ENCODE results near the gene GMDS. TPM values are rescaled to one million over a fixed set of nuclear protein-coding genes. Genes with fewer than 3 reads are reported as not detected.

The GMDS gene
- total RNA-seq, 1 donor from 2014 or later: 18.1 TPM

DNA sequence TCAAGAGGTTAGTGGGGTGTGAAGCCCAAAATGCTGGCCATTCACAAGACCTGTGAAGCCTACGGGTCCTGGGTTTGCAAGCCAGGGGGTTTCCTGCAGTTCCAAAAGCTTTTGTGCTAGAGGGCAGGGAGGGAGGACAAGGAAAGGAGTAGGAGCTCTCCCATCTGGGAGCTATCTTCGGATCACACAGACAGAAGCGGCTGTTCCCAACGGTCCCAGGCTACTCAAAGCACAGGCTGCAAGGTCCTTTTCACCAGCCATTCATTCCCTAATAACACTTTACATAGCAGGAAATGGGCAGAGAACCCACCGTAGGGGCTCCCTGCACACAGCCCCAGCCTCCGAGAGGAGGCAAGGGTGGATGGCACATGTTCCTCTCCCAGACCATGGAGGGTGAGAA lies 338.8 kb downstream of the GMDS start:
- no peak for DNase-seq (ENCODE audit: low read depth, low spot score)

GRCh38 chr6:1906014-1906413 lies 339.4 kb downstream of the GMDS start:
- DNase-seq (ENCODE audit: low read depth, low spot score): no peak

DNA sequence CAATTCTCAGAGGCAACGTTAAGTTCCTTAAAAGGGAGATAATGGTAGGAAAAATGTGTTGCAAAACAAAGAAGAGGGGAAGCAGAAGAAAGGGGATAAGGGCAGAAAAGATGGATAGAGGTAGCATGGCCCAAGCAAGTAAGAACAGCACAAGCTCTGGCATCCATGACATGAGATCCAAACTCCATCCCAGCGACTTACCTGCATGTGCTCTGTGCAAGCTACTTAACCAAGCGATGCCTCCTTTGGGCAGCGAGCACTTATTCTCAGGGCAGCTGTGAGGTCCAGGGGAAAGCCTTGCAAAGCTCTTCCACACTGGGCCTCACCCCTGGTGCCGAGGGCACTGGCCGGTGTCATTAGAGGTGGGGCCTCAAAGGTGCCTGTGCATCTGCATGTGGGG lies 340.5 kb downstream of the GMDS start:
- no peak for DNase-seq (ENCODE audit: low read depth, low spot score)

DNA sequence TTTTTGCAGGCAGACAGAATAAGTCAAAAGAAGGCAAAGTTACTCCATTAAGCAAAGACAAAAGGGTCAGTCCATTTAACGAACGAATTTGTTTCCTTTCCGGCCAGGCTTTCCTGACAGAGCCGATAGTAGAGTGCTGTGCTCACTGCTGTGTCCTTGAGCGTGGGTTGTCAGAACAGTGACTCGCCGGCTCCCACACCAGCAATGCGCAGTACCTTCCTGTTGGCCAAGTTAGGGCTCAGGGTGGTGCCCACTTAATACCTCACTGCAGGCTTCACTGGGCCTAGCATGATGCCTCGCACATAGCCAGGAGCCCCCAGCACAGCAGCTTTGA lies 341.0 kb downstream of the GMDS start:
- no peak for DNase-seq (ENCODE audit: low read depth, low spot score)

GRCh38 chr6:1903780-1904465 lies 341.5 kb downstream of the GMDS start:
- DNase-seq (ENCODE audit: low read depth, low spot score): no peak

- DNase-seq (ENCODE audit: low read depth, low spot score): no peak
These were observed 343.8 kb downstream of the GMDS start for GRCh38 chr6:1901556-1901955.

DNA sequence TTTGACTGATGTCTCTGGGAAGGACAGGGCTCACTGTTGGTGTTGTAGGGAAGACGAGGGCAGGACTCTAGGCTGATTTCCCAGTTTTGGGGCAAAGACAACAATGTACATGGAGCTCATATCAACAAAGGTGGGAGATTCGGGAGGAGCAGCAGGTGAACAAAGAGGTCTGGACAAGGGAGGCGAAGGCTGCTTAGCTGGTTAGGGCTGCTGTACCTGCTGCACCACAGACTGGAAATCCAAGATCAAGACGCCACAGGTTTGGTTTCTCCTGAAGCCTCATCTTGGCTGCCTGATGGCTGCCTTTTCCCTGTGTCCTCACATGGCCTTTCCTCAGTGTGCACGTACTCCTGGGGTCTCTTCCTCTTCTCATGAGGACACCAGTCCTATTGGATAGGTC lies 348.5 kb downstream of the GMDS start:
- DNase-seq (ENCODE audit: low read depth, low spot score): no peak

DNA sequence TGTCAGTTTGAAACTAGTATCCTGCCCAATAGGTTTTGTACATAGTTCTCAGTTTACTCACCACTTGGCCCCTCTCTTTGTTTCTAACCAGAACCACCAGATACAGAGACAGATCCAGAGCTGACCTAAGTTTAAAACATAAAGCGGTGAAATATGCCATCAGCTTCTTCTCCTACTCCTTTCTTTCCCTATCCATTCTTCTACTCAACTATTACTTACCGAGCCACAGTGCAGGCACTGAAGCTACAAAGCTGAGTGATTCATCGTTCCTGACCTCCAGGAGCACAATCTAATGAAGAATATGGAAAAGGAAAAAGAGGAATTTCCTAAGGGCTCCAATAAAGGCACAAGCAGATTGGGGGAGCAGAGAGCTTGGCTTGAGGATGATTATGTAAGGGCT lies 349.7 kb downstream of the GMDS start:
- DNase-seq (ENCODE audit: low read depth, low spot score): no peak

- no peak for DNase-seq (ENCODE audit: low read depth, low spot score)
These were observed 350.5 kb downstream of the GMDS start for GRCh38 chr6:1894954-1895353.

- no peak for DNase-seq (ENCODE audit: low read depth, low spot score)
These were observed 351.8 kb downstream of the GMDS start for GRCh38 chr6:1893470-1894130.

DNA sequence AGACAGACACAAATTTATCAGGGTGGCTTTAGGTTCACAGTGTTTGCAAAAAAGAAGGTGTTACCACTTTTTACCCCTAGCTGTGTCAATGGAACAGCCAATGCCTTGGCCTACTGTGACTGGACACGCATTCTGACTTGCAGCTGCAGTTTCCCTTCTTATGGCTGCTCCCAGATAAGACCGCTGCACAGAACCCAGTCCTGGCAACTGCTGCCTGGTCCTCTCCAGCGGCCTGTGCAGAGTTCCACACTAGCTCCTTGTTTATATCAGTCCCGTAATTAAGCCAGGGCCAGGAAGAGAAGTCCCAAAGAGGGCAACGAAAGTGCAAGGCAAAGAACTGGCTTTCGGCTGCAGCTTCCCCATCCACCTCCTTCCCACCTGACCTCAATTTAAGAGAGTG lies 352.7 kb downstream of the GMDS start:
- DNase-seq (ENCODE audit: low read depth, low spot score): no peak

DNA sequence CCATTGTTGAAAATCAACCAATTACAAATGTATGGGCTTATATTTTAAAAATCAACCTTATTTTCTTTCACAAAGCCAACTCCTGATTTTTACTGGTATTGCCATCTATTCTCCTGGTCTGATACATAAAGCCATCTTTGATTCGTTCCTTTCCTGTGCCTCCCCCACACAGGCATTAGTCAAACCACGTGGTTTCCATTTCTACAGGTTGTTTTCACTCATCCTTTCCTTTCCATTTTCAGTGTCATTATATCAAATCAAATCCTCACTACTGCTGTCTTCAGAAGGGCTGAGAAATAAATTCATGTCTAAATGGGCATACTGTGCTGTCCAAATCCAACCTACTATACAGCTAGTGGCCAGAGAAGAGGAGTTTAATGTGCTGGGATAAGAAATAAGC lies 354.4 kb downstream of the GMDS start:
- DNase-seq (ENCODE audit: low read depth, low spot score): no peak

DNA sequence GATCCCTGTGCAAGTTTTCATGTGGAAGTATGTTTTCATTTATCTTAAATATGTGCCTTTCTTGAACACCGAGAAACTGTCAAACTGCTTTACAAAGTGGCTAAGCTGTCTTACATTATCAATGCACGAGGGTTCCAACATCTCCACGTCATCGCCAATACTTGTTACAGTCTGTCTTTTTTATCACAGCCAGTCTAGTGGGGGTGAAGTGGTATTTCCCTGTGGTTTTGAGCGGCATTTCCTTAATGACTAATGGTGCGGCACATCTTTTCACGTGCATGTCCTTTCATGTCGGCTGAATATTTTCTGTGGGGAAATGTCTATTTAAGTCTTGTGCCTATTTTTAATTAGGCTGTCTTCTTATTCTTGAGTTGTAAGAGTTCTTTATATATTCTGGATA lies 355.3 kb downstream of the GMDS start:
- no peak for DNase-seq (ENCODE audit: low read depth, low spot score)

GRCh38 chr6:1885576-1886011 lies 359.8 kb downstream of the GMDS start:
- DNase-seq (ENCODE audit: low read depth, low spot score): no peak

DNA sequence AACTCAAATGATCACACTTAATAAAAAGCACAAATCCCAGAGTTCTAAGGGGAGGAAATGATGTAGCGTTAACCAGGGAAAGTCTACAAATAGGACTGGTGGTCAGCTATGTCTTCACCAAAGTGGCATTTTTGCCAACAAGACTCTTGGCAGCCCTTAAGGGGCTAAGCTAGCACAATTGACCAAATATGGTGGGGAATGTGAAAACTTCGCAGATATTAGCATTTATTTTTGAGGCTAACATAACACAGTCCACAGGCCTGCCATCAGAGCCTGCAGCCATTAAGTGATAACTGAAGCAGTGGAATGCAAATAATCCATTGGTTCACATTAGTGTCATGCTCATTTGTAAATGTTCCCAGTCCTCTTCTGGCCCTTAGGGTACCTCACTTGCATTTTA lies 361.1 kb downstream of the GMDS start:
- no peak for DNase-seq (ENCODE audit: low read depth, low spot score)

- DNase-seq (ENCODE audit: low read depth, low spot score): no peak
These were observed 367.1 kb downstream of the GMDS start for GRCh38 chr6:1878330-1878729.

GRCh38 chr6:1873781-1874180 lies 371.6 kb downstream of the GMDS start:
- DNase-seq (ENCODE audit: low read depth, low spot score): no peak

DNA sequence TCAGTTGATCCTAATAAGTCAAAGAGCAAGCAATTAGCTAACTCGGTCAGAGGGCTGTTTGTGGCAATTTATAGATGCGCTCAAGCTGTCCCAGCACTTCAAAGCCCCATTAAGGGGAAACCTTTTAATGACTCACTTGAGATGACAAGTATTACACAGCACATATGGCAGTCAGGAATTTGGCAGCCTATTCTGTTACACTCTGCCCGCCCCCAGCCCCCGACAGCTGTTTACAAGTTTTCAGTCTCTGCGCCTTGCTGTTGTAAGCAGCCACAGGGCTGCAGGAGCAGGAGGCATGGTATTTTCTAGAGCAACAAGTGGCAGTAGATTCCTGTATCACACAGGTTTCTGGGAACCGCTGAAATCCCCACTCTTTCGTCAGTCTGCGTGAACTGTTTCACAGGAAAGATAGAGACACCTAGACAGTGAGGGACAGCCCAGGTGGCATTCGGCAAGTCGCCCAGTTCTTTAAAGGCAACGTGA lies 372.7 kb downstream of the GMDS start:
- no peak for DNase-seq (ENCODE audit: low read depth, low spot score)

GRCh38 chr6:1871724-1872315 lies 373.6 kb downstream of the GMDS start:
- no peak for DNase-seq (ENCODE audit: low read depth, low spot score)

DNA sequence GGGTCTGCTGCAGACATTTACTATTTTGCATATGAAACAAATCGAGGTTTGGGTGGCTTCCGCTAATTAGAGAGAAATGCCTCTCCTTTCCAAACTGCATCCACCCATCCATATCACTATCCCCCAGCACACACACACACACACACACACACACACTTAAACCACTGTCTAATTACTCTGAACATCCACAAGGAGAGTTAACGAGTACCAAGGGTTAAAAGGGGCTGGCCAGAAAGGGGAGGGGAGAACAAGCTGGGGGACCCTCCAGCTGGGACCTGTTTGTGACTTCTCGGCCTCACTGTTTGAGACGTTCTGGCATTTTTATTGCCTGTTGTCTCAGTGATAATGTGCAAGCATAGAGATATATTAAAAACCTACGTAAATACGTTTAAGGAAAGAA lies 374.5 kb downstream of the GMDS start:
- DNase-seq (ENCODE audit: low read depth, low spot score): no peak

DNA sequence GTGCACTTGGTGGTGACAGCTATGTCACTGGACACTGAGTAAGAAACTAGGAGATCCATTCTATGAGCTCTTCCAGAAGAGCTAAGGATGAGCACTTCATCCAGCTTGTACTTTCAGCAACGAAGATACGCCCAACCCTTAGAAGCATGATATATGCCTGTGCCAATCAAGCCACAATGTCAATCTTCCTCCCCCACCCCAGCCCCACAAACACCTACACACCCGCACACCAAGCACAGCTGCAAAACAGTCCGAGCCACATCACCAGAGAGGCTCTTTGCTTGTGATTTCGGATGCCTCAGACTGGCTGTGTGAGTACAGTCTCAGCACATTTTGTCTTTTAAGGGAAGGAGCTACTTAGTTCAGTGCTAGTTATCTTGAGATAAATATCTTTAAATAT lies 375.2 kb downstream of the GMDS start:
- DNase-seq (ENCODE audit: low read depth, low spot score): no peak

DNA sequence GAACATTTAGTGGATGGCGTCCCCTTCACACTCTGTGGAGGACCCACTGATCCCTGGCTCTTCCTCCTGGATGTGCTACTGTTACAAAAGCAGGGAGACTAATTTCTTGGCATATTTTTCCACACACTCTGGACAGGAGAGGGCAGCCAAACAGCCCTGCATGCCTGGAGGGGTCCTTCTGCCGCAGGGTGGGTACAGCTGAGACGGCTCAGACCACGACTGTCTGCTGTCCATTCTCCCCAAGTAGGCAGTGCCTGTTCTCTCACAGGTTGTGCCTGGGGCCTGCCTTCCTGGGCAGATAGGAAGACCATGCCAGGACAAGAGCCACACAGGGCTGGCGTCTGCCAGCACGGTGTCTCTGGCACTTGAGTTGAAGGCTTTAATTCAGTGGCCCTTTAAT lies 375.6 kb downstream of the GMDS start:
- DNase-seq (ENCODE audit: low read depth, low spot score): no peak

DNA sequence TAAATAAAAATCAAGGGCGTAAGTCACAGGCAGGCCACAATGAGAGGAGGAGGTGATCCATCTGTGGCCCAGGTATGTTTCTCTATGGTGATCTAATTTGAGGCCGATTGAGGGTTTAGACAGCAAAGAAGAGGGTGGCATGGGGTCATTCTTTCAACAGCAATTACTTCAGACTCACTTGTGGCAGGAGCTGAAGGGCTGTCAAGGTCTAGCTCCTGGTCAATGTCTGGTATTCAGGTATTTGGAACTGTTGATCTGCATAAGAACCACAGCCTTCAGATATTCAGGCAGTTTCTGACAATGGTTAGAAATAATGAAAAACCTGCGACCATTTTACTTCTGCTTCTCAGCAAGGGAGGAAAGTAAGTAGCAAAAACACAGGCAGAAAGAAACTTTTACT lies 376.1 kb downstream of the GMDS start:
- no peak for DNase-seq (ENCODE audit: low read depth, low spot score)
